Natural killer cell treated with Interleukin-12 subunit alpha and Interleukin-12 subunit beta and Interleukin-15 and Interleukin-18, amount 100 ng/mL, for 72 hours (primary cell): Measurements from ENCODE around the gene C6orf136. TPM values are rescaled to one million over a fixed set of nuclear protein-coding genes. Genes with fewer than 3 reads are reported as not detected.

Source experiments
- ATAC-seq, 2 donors: fragments of 150-1000 bp; cut with Tn5 transposase in 1 of 2; sonication (Bioruptor Pico), chemical (Tn5 transposase) in 1 of 2; 2 replicates each; pipeline ENCODE4 v1.10.0; 2021
- DNase-seq: peaks from one replicate; pipeline ENCODE4 v3.0.0; 2022; ENCODE audit warnings: low spot score
- H3K27ac Mint-ChIP-seq, 2 donors: 1 replicate in 1 of 2; 2 replicates in 1 of 2; pipeline ENCODE4 v1.8.0; 2022; ENCODE audit warnings: mixed read lengths in 2 of 2, mild to moderate bottlenecking in 1 of 2, moderate library complexity in 1 of 2
- H3K27me3 Mint-ChIP-seq, 2 donors: 1 replicate in 1 of 2; 2 replicates in 1 of 2; pipeline ENCODE4 v1.8.0; 2022; ENCODE audit warnings: mixed read lengths in 2 of 2
- H3K36me3 Mint-ChIP-seq: one replicate; pipeline ENCODE4 v1.8.0; 2022; ENCODE audit warnings: mixed read lengths
- H3K4me1 Mint-ChIP-seq, 2 donors: 1 replicate in 1 of 2; 2 replicates in 1 of 2; pipeline ENCODE4 v1.8.0; 2022; ENCODE audit warnings: low read depth in 2 of 2, mixed read lengths in 2 of 2, mild to moderate bottlenecking in 1 of 2
- H3K4me3 Mint-ChIP-seq: one replicate; pipeline ENCODE4 v1.8.0; 2022; ENCODE audit warnings: mixed read lengths
- H3K9me3 Mint-ChIP-seq: 2 replicates; pipeline ENCODE4 v1.8.0; 2022; ENCODE audit warnings: mixed read lengths
- total RNA-seq, 2 donors: library from RNA; stranded (reverse); gene quantifications; one replicate each; pipeline ENCODE4 v1.2.3, GENCODE V29; 2022

C6orf136 gene
- total RNA-seq, 2 donors from 2014 or later: 29.6 to 32.5 TPM

GRCh38 chr6:30625511-30625910 lies 21.4 kb upstream of the C6orf136 start:
- no peaks in the 10 kb centered on the region for H3K27me3 Mint-ChIP-seq
- peak overlapping the region; percentile 85 to 87 for H3K27ac Mint-ChIP-seq
- H3K9me3 Mint-ChIP-seq: no peaks in the 10 kb centered on the region
- peaks cover 11% of the 10 kb centered on the region for H3K36me3 Mint-ChIP-seq
- ATAC-seq (no peak), DNase-seq (no peak)
- H3K4me1 Mint-ChIP-seq: peaks cover 24 to 27% of the 10 kb centered on the region in 2 donors
- peak overlapping the region; percentile 96 for H3K4me3 Mint-ChIP-seq

GRCh38 chr6:30626484-30627366 lies 20.2 kb upstream of the C6orf136 start, which contains the start of gene ATAT1:
TSS of gene ATAT1 (plus strand) at chr6:30626874.
- peak within 1 kb of the TSS; percentile 96 for H3K4me3 Mint-ChIP-seq
- H3K36me3 Mint-ChIP-seq: peaks cover 11% of the 10 kb centered on the region
- DNase-seq (peak; percentile 89), ATAC-seq (peak; percentile 98)
- no peaks in the 10 kb centered on the region for H3K27me3 Mint-ChIP-seq
- peak within 1 kb of the TSS; percentile 85 to 87 for H3K27ac Mint-ChIP-seq
- H3K4me1 Mint-ChIP-seq: peaks cover 24 to 30% of the 10 kb centered on the region in 2 donors
- H3K9me3 Mint-ChIP-seq: no peaks in the 10 kb centered on the region

GRCh38 chr6:30635834-30636233 lies 11.1 kb upstream of the C6orf136 start:
- H3K4me1 Mint-ChIP-seq: peaks cover 0 to 2% of the 10 kb centered on the region in 2 donors
- no peak for DNase-seq
- ATAC-seq: no peak
- H3K9me3 Mint-ChIP-seq: no peaks in the 10 kb centered on the region
- no peak overlapping the region for H3K4me3 Mint-ChIP-seq
- H3K36me3 Mint-ChIP-seq: peaks cover 13% of the 10 kb centered on the region
- H3K27me3 Mint-ChIP-seq: no peaks in the 10 kb centered on the region
- no peak overlapping the region for H3K27ac Mint-ChIP-seq

GRCh38 chr6:30640481-30640880 lies 6.5 kb upstream of the C6orf136 start:
- Mint-ChIP-seq H3K27ac (no peak overlapping the region), H3K4me1 (peaks cover 5 to 9% of the 10 kb centered on the region in 2 donors)

GRCh38 chr6:30641048-30641447 lies 5.9 kb upstream of the C6orf136 start:
- H3K9me3 Mint-ChIP-seq: no peaks in the 10 kb centered on the region
- H3K4me3 Mint-ChIP-seq: no peak overlapping the region
- peak; percentile 13 to 32 for ATAC-seq
- peaks cover 5% of the 10 kb centered on the region for H3K36me3 Mint-ChIP-seq
- no peaks in the 10 kb centered on the region for H3K27me3 Mint-ChIP-seq
- no peak for DNase-seq
- no peak overlapping the region for H3K27ac Mint-ChIP-seq
- H3K4me1 Mint-ChIP-seq: peaks cover 11 to 15% of the 10 kb centered on the region in 2 donors

More at GRCh38 chr6:30640481-30640880, 6.5 kb upstream of the C6orf136 start:
- no peaks in the 10 kb centered on the region for H3K9me3 Mint-ChIP-seq
- no peaks in the 10 kb centered on the region for H3K27me3 Mint-ChIP-seq
- no peak for DNase-seq
- H3K36me3 Mint-ChIP-seq: peaks cover 5% of the 10 kb centered on the region
- no peak for ATAC-seq
- H3K4me3 Mint-ChIP-seq: no peak overlapping the region

- Mint-ChIP-seq H3K27ac (no peak overlapping the region), H3K36me3 (peaks cover 5% of the 10 kb centered on the region), H3K4me3 (no peak overlapping the region), H3K9me3 (no peaks in the 10 kb centered on the region), H3K27me3 (no peaks in the 10 kb centered on the region), H3K4me1 (peaks cover 18 to 26% of the 10 kb centered on the region in 2 donors)
- DNase-seq: no peak
- ATAC-seq: no peak
These were observed 3.3 kb upstream of the C6orf136 start for GRCh38 chr6:30643656-30644055.

GRCh38 chr6:30644769-30645168 lies 2.2 kb upstream of the C6orf136 start:
- H3K27ac Mint-ChIP-seq: peak overlapping the region in 1 of 2 donors; percentile 93
- ATAC-seq (no peak), DNase-seq (no peak)
- no peaks in the 10 kb centered on the region for H3K9me3 Mint-ChIP-seq
- no peak overlapping the region for H3K4me3 Mint-ChIP-seq
- H3K36me3 Mint-ChIP-seq: peaks cover 5% of the 10 kb centered on the region
- no peaks in the 10 kb centered on the region for H3K27me3 Mint-ChIP-seq
- H3K4me1 Mint-ChIP-seq: peaks cover 18 to 26% of the 10 kb centered on the region in 2 donors

GRCh38 chr6:30645989-30646388 lies 944 bp upstream of the C6orf136 start:
- ATAC-seq: no peak
- no peak for DNase-seq
- H3K4me1 Mint-ChIP-seq: peaks cover 17 to 26% of the 10 kb centered on the region in 2 donors
- peak overlapping the region; percentile 87 for H3K4me3 Mint-ChIP-seq
- H3K9me3 Mint-ChIP-seq: no peaks in the 10 kb centered on the region
- no peaks in the 10 kb centered on the region for H3K27me3 Mint-ChIP-seq
- peaks cover 5% of the 10 kb centered on the region for H3K36me3 Mint-ChIP-seq
- peak overlapping the region; percentile 80 to 93 for H3K27ac Mint-ChIP-seq

GRCh38 chr6:30647242-30648116 lies 546 bp downstream of the C6orf136 start:
- Mint-ChIP-seq H3K9me3 (no peaks in the 10 kb centered on the region), H3K27me3 (no peaks in the 10 kb centered on the region), H3K4me3 (peak overlapping the region; percentile 87), H3K36me3 (peaks cover 11% of the 10 kb centered on the region), H3K27ac (peak overlapping the region; percentile 80 to 93), H3K4me1 (peaks cover 14 to 25% of the 10 kb centered on the region in 2 donors)
- DNase-seq (peak; percentile 90), ATAC-seq (peak; percentile 87 to 89)

GRCh38 chr6:30651143-30651542 lies 4.2 kb downstream of the C6orf136 start:
- Mint-ChIP-seq H3K27me3 (no peaks in the 10 kb centered on the region), H3K9me3 (no peaks in the 10 kb centered on the region), H3K27ac (peak overlapping the region in 1 of 2 donors; percentile 18), H3K4me1 (peaks cover 6 to 13% of the 10 kb centered on the region in 2 donors), H3K4me3 (no peak overlapping the region), H3K36me3 (peaks cover 21% of the 10 kb centered on the region)
- DNase-seq (no peak), ATAC-seq (no peak)

- ATAC-seq (no peak), DNase-seq (no peak)
- peaks cover 47% of the 10 kb centered on the region for H3K36me3 Mint-ChIP-seq
- peak overlapping the region in 1 of 2 donors; percentile 17 for H3K27ac Mint-ChIP-seq
- no peaks in the 10 kb centered on the region for H3K27me3 Mint-ChIP-seq
- H3K4me1 Mint-ChIP-seq: peaks cover 0 to 10% of the 10 kb centered on the region in 2 donors
- no peaks in the 10 kb centered on the region for H3K9me3 Mint-ChIP-seq
- no peak overlapping the region for H3K4me3 Mint-ChIP-seq
These were observed 8.1 kb downstream of the C6orf136 start for GRCh38 chr6:30654798-30655742.

GRCh38 chr6:30655743-30656094 lies 8.8 kb downstream of the C6orf136 start:
- Mint-ChIP-seq H3K27ac (no peak overlapping the region), H3K4me1 (peaks cover 0 to 10% of the 10 kb centered on the region in 2 donors), H3K4me3 (no peak overlapping the region), H3K27me3 (no peaks in the 10 kb centered on the region), H3K9me3 (no peaks in the 10 kb centered on the region), H3K36me3 (peaks cover 49% of the 10 kb centered on the region)
- no peak for ATAC-seq
- no peak for DNase-seq

- DNase-seq (no peak), ATAC-seq (no peak)
- Mint-ChIP-seq H3K36me3 (peaks cover 51% of the 10 kb centered on the region), H3K27ac (no peak overlapping the region), H3K27me3 (no peaks in the 10 kb centered on the region), H3K4me3 (no peak overlapping the region), H3K4me1 (peaks cover 0 to 10% of the 10 kb centered on the region in 2 donors), H3K9me3 (no peaks in the 10 kb centered on the region)
These were observed 9.6 kb downstream of the C6orf136 start for GRCh38 chr6:30656513-30656912.
